Epithelial cell of prostate (primary cell): ENCODE results near the gene CPPED1.
A peak's percentile ranks its signal among the peaks of the same experiment; 100 is the strongest.
"Not testable (repeated sequence)": the region's sequence is repeated elsewhere in the genome, so short reads cannot be mapped to it uniquely, and the experiment has no call there.

Experiments used
- DNase-seq: peaks from one replicate; pipeline ENCODE4 v3.0.0-alpha.2; 2011; ENCODE audit warnings: low read depth, low spot score
- H3K27ac ChIP-seq: fragments of 450-650 bp; 2 replicates; pipeline ENCODE4 v1.5.1; 2017; ENCODE audit warnings: mild to moderate bottlenecking

The CPPED1 gene

GRCh38 chr16:12803203-12804093 lies at the start of gene CPPED1:
TSS of gene CPPED1 (minus strand) at chr16:12803887. CDS start at chr16:12803776, 111 bp downstream.
- H3K27ac ChIP-seq, result peak within 1 kb of the TSS; percentile 71
- DNase-seq, result peak; percentile 52

DNA sequence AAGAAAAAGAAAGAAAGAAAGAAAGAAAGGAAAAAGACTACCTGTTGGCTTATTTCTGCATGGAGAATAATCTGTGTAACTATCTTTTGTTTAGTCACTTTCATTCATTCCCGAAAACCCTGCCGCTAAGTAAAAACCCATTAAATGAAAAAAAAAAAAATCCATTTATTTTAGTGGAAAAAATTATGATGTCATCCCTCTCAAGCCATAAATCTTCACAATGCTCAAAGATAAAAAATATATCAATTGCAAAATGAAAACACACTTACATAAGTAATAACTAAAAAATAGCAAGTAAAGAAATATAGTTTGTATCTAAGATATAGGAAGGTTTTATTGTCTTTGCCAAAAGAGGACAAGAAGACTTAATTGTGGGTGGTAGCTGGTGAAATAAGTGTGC lies 46.5 kb upstream of the CPPED1 start:
- no peak for DNase-seq
- no peak overlapping the region for H3K27ac ChIP-seq

DNA sequence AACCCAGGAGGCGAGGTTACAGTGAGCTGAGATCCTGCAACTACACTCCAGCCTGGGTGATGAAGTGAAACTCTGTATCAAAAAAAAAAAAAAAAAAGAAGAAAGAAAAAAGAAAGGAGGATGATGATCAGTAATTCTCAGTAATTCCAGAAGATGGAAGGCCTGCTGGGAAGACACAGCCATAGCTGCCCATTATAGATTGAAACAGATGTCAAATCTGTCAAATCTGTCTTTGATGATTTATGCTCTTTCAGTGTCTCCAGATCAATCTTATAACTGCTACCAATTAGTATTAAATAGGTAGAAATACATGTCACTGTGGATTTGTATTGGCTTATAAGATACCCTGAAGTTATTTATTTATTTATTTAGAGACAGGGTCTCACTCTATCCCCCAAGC lies 42.9 kb upstream of the CPPED1 start:
- DNase-seq, result no peak
- no peak overlapping the region for H3K27ac ChIP-seq

GRCh38 chr16:12845282-12845681 lies 41.6 kb upstream of the CPPED1 start:
- H3K27ac ChIP-seq, result no peak overlapping the region
- no peak for DNase-seq

DNA sequence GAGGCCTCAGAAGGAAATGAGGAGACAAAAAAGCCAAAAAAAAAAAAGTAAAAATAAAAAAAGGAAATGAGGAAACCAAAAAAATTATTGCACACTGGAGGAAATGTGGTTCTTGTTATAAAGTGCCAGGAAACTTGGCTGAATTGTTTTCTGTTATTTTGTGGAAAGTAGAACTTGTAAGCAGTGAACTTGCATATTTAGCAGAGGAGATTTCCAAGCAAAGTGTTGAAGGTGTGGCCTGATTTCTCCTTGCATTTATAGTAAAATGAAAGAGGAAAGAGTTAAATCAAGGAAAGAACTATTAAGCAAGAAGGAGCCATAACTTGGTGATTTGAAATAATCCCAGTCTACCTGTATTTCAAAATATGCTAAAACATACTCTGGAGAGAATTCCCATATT lies 34.1 kb upstream of the CPPED1 start:
- H3K27ac ChIP-seq, result no peak overlapping the region
- DNase-seq, result no peak

GRCh38 chr16:12837291-12837690 lies 33.6 kb upstream of the CPPED1 start:
- H3K27ac ChIP-seq, result no peak overlapping the region
- DNase-seq, result no peak

GRCh38 chr16:12833926-12834325 lies 30.2 kb upstream of the CPPED1 start:
- no peak overlapping the region for H3K27ac ChIP-seq
- no peak for DNase-seq

DNA sequence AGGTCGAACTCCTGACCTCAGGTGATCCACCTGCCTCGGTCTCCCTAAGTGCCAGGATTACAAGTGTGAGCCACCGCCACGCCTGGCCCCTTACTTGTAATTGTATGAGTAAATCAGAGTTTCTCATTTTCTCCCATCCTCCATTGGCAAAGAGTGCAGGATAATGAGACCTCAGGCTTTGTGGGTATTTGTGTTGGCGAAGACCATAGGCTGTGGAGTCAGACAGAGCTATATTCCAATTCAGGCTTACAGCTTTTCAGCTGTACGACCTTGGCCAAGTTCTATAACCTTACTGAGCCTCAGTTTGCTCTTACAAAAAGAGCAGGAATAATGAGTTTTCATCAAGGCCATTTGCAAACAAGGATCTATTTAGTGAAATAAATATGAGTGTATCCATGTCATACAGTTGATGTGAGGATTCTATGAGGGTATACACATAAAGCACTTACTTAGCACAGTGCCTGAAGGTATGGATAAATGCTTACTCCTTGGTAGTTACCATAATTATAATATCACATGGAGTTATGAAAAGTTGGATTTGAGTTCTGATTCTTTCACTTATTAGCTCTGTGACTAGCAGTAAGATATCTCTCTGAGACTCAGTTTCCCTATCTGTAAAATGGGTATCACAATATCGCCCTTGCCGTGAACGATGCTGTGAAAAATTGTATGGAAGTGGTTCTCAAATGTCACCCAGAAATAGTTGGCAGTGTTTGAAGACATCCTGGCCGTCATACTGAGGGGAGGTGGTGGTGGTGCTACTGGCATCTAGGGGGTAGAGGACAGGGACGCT lies 25.6 kb upstream of the CPPED1 start:
- H3K27ac ChIP-seq, result no peak overlapping the region
- DNase-seq, result no peak

DNA sequence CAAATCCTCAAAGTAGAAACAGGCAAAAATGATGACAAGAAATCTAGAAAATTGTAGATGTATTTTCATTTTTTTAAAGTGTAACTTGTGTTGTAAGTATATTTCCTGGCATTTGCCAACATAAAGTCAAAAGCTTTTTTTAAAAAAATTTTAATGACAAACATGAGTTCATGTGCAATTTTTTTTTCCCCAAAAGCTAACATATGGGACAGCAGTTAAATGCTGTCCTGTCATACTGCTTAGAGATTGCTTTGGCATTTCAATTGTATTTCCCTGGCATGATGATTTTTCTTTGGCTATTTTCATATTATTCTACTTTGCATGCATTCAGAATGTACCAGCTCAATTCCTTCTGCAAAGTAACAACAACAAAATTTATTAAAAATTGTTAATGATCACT lies 24.5 kb upstream of the CPPED1 start:
- DNase-seq, result no peak
- H3K27ac ChIP-seq, result no peak overlapping the region

GRCh38 chr16:12826559-12826958 lies 22.9 kb upstream of the CPPED1 start:
- no peak for DNase-seq
- no peak overlapping the region for H3K27ac ChIP-seq

GRCh38 chr16:12819126-12820117 lies 15.7 kb upstream of the CPPED1 start:
- H3K27ac ChIP-seq, result no peak overlapping the region
- no peak for DNase-seq

GRCh38 chr16:12818326-12818725 lies 14.6 kb upstream of the CPPED1 start:
- H3K27ac ChIP-seq, result no peak overlapping the region
- DNase-seq, result no peak

GRCh38 chr16:12816791-12817214 lies 13.1 kb upstream of the CPPED1 start:
- peak overlapping the region; percentile 63 for H3K27ac ChIP-seq
- not testable (repeated sequence) for DNase-seq

GRCh38 chr16:12815361-12815760 lies 11.7 kb upstream of the CPPED1 start:
- H3K27ac ChIP-seq, result no peak overlapping the region

DNA sequence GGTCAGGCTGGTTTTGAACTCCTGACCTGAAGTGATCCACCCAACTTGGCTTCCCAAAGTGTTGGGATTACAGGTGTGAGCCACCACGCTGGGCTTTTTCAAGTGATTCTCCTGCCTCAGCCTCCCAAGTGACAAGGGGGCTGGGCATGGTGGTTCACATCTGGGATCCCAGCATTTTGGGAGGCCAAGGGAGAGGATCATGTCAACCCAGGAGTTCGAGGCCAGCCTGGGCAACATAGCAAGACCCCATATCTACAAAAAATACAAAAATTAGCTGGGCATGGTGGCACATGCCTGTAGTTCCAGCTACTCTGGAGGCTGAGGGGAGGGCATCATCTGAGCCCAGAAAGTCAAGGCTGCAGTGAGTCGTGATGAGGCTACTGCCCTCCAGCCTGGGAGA lies 10.0 kb upstream of the CPPED1 start:
- DNase-seq, H3K27ac ChIP-seq: not testable (repeated sequence)

More at GRCh38 chr16:12815361-12815760, 11.7 kb upstream of the CPPED1 start:
- no peak for DNase-seq

DNA sequence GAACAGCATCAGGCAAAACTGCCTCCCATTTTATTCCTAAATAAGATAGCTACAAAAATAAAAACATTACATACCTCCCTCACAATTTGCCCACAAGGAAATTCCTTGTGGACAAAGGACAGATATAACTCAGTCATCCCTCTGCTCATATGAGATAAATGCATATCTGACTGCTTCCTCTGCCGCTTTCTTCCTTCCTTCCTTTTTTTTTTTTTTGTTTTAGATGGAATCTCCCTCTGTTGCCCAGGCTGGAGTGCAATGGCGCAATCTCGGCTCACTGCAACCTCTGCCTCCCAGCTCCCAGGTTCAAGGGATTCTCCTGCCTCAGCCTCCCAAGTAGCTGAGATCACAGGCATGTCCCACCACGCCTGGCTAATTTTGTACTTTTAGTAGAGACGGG lies 9.6 kb upstream of the CPPED1 start:
- DNase-seq, H3K27ac ChIP-seq: not testable (repeated sequence)

- DNase-seq, result no peak
- no peak overlapping the region for H3K27ac ChIP-seq
These were observed 8.0 kb upstream of the CPPED1 start for GRCh38 chr16:12811441-12812383.

DNA sequence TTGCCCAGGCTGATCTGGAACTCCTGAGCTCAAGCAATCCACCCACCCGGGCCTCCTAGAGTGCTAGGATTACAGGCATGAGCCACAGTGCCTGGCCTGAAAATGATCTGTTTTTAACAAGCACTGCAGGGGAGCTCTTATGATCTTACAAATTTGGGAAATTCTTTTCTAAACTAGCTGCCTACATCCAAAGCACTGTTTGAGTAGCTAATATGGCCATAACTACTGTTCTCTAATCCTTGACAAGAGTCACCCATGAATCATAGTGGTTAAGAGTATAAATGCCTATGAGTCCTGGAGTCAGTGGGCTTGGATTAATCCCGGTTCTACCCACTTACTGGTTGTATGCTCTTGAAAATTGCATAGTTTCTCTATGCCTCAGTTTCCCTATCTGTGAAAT lies 1.4 kb upstream of the CPPED1 start:
- no peak for DNase-seq
- no peak overlapping the region for H3K27ac ChIP-seq

DNA sequence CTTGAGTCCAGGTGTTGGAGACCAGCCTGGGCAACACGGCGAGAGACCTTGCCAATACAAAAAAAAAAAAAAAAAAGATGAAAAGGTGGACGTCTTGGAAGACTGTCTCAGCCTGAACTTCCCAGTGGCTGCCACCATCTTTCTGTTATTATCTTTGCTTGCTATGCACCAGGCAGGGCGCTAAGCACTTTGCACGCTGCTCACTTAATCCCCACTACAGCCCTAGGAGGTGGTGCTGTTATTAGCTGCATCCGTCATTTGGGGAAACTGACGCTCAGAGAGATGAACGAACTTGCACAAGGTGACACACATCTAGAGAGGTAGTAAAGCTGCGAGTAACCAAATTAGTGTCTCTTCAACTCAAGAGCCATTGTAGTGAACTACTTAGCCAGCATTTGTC lies 708 bp upstream of the CPPED1 start:
- H3K27ac ChIP-seq, result no peak overlapping the region
- DNase-seq, result no peak
